ENCODE measurements around the gene PRKAG2.

DNA sequence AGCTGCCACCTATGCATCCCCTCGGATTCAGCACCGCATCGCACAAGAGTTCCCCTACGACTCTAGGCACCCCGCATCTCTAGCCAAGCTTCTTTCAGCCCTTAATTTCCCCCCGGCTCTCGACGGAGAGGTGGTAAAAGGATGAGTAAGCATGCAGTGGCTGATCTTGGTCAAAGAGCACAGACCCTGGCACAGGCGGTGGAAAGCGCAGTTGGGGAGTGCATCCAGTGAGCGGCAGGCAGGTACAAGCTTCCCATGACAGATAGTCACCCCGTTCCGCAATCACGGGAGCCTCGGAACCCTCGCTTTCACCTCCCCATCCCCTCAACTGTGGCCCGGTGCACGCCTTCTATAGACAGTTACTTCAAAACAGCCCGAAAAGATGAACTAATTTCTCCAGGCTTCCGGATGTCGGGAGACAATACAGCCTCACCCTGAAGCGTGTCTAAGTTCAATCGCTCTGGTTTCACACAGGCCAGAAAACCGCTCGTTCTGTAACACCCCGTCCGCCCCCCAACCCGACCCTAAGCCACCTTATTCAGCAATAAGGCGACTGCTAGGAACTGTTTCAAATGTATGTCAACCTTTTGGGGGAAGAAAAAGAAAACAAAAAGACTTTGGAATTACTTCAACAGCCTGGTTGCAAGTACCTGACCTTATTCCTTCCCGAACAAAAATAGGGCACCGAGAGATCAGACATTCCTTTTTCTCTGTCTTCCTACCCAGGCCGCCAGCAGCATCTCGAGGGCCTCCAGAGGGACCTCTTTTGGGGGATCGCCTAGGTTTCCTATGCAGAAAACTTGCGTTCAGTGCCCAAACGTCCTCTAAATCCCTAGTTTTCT, 358.6 kb downstream of the PRKAG2 start:
- TF ChIP-seq POLR2AphosphoS5 (IDR thresholded peaks at IDR 0.05; ENCODE audit: borderline replicate concordance, low read depth, low read length) (no peak), EZH2 (IDR thresholded peaks at IDR 0.05) (no peak), FOXP2 (optimal IDR thresholded peaks at IDR 0.05; ENCODE audit: control extremely low read depth, extremely low read length, insufficient read depth) (no peak)

Data from SK-N-MC (cell line).